ENCODE results near the gene ACP2.

GRCh38 chr11:47257517-47258316, 9.1 kb upstream of the ACP2 start, which contains the start of gene NR1H3:
- peak; percentile 48 for TF ChIP-seq CTCF (conservative IDR thresholded peaks at IDR 0.05; ENCODE audit: low read length)
- TF ChIP-seq EZH2phosphoT487 (IDR thresholded peaks at IDR 0.05; ENCODE audit: borderline replicate concordance, low read depth, low read length) = no peak

Data from OCI-LY7 (cell line).